GM18505 (cell line): ENCODE data around the gene SULT4A1.

ENCODE experiments used
- ATAC-seq: cut with Tn5 transposase; IDR thresholded peaks from one replicate; pipeline ENCODE4 v1.9.1; 2021; ENCODE audit not compliant: unreplicated experiment
- POLR2A ChIP-seq: IDR thresholded peaks from 4 replicates; pipeline ENCODE4 v1.6.1; 2011; ENCODE audit warnings: borderline replicate concordance; ENCODE audit not compliant: insufficient read depth, insufficient read length; ENCODE audit errors: extremely low read depth

SULT4A1 gene

GRCh38 chr22:43828998-43829782 is 33.1 kb downstream of the SULT4A1 start:
- no peak for ATAC-seq
- TF ChIP-seq POLR2A = no peak

DNA sequence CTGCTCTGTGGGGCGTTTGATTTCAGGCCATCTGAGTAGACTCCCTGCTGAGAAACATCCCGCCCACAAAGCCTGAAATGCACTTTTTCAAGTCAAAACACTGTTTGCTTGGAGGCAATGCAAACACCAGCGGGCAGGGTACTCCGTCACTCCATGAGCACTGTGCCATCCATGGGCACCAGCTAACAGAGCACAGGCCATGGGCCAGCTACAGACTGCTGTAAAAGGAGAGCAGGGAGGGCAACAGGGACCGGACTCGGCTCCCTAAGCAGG is 33.7 kb downstream of the SULT4A1 start:
- ATAC-seq = no peak
- no peak for TF ChIP-seq POLR2A

- TF ChIP-seq POLR2A = no peak
- no peak for ATAC-seq
Observed at GRCh38 chr22:43827926-43828724, 34.2 kb downstream of the SULT4A1 start.

- no peak for ATAC-seq
- TF ChIP-seq POLR2A = no peak
Observed at GRCh38 chr22:43827003-43827735, 35.1 kb downstream of the SULT4A1 start.

GRCh38 chr22:43826142-43827002 is 35.9 kb downstream of the SULT4A1 start:
- no peak for TF ChIP-seq POLR2A
- ATAC-seq = no peak

- ATAC-seq = no peak
- no peak for TF ChIP-seq POLR2A
Observed at GRCh38 chr22:43825651-43826050, 36.7 kb downstream of the SULT4A1 start.

DNA sequence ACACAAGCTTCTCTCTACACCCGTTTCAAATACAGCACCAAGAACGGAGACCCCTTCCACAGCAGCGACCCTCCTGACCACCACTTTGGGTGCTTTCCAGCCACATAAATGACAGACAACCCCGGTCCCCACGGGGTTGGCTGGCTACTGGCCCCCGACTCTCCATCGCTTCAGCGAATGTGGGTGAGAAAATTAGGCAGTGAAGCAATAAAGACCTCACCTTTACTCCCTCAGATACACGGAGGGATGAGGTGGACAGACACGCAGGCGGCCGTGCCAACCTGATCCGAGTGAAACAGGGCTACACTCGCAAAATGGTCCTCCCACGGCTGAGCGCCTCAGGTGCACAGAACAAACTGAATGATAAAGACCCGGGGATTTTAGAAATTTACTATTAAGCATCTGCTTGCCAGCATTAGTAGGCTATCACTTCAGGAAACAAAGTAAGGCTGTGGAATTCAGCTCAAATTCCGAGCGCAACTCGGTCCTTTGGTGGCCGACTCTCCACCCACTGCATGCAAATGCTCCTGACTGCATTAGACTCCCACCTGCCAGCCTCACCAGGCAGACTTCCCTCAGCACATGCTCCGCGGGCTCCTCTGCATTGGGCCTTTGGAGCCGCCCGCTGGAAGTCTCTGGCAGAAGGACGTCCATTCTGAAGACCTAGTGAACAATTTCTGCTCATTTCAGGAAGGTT is 37.4 kb downstream of the SULT4A1 start:
- ATAC-seq = no peak
- no peak for TF ChIP-seq POLR2A

DNA sequence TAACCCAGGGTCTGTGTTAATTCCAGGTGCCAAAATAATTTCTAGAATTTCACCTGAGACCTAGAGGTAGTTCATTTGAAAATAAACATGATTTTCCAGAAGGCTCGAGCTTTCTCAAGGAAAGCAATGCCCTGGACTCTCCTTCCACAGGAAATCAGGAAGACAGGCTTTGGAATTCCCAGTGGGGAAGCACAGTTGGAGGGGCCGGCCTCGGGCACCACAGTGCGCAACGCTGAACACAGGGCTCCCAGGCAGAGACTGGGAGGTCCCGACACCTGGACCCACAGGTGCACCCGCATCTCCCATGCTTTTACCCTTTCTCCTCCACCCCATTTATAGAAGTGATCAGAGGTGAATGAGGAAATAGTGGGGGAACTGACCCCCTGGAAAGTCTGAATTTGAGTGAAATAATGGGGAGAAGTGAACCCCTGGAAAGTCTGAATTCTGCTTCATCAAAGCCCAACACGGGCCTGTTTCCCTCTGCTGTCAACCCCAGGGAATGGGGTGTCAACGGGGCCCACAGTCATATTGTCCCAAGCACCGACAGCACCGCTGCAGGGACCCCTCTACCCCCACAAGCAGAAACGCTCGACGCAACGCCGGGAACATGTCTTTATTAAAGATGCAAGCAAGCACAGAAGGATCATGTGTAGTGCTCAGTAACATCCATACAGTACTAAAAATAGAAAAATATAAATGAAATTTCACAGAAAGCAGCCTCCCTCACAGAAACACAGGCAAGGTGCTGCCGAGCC is 38.2 kb downstream of the SULT4A1 start:
- no peak for TF ChIP-seq POLR2A
- ATAC-seq = no peak

DNA sequence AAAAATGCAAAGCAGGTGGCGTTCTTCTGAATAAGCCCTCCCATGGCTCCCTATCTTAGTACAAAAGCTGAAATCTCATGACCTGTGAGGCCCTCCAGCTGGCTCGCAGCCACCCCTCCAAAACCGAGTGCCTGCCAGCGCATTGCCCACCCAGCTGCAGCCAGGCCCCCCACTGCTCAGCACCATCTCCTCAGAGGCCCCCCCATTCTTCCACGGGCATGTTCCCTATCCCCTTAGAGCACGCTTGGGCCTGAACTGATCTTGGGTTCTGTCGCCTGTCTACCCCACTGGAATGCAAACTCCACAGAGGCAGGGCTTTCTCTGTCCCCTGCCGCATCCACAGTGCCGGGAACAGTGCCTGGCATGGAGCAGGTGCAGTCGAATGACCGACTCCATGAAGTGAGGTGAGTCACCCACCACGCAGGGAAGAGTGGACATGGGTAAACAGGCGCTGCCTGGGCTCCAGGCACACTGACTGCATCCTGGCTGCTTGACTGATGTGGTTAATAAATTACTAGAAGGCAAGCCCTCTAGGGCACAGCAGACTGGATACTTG is 38.9 kb downstream of the SULT4A1 start:
- no peak for ATAC-seq
- TF ChIP-seq POLR2A = no peak

GRCh38 chr22:43821606-43822425 is 40.5 kb downstream of the SULT4A1 start:
- no peak for ATAC-seq
- TF ChIP-seq POLR2A = no peak
